ENCODE data around the gene ONECUT3. TPM values are rescaled to one million over a fixed set of nuclear protein-coding genes. Genes with fewer than 3 reads are reported as not detected.
A peak's percentile ranks its signal among the peaks of the same experiment; 100 is the strongest.
"Not testable (repeated sequence)": the region's sequence is repeated elsewhere in the genome, so short reads cannot be mapped to it uniquely, and the experiment has no call there.

ONECUT3 gene
- total and polyA plus RNA-seq, 8 donors = 0.06 to 0.08 (median 0.07) TPM; not detected in 2

- Histone ChIP-seq H3K4me1 (peaks cover 0 to 7% of the 10 kb centered on the region in 2 donors), H3K36me3 (peaks cover 0 to 3% of the 10 kb centered on the region in 2 donors), H3K27me3 (peaks cover 9 to 63% of the 10 kb centered on the region in 2 donors), H3K27ac (no peak overlapping the region), H3K9me3 (peaks cover 0 to 3% of the 10 kb centered on the region in 2 donors), H3K4me3 (no peak overlapping the region)
- no peak for ATAC-seq
- DNase-seq = peak in 2 of 4 donors; percentile 42 to 69
- TF ChIP-seq CTCF (IDR thresholded peaks at IDR 0.05) = no peak
- intact Hi-C loops (cut with DNase I) = no loop called here
Observed at GRCh38 chr19:1794424-1795172, 41.3 kb downstream of the ONECUT3 start.

DNA sequence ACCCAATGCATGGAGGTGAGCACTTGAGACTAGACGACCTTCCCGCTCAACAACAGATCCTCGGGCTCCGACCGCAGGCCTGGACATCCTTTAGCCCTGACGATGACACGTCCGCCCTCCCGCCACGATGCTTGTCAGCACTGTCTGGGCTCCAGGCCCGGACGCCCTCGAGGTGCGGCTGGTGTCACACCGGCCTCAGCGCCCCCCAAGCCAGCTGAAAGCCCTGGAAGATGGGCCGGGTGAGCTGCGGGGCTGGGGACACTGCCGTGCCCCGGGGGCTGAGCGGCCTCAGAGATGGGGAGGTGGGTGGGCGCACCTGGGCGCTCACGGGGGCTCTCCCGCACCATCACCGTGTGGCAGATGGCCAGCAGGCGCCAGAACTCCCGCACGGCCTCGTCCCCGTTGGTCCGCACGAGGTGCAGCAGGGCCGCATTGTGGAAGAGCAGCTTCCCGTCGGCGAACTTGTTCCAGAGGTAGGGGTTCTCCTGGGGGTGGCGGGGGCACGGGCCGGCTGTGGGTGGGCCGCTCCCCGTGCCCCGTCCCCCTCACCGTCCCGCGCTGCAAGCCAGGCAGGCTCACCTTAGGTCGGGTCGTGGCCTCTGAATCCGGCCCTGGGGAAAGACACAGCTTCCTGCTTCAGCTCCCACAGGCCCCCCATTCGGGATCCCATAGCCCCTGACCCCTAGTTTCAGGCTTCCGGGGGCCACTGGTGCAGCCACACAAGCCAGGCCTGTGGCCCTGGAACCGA, 43.3 kb downstream of the ONECUT3 start:
- intact Hi-C loops (cut with DNase I) = no loop called here
- H3K27ac ChIP-seq = no peak overlapping the region
- ATAC-seq = no peak

GRCh38 chr19:1797313-1797712, 44.0 kb downstream of the ONECUT3 start:
- DNase-seq; H3K4me3 ChIP-seq; H3K27ac ChIP-seq; H3K9me3 ChIP-seq; intact Hi-C loops (cut with DNase I); ATAC-seq; H3K4me1 ChIP-seq; H3K36me3 ChIP-seq: not testable (repeated sequence)
- peaks cover 9 to 42% of the 10 kb centered on the region in 2 donors for H3K27me3 ChIP-seq

More for the DNA sequence above, 43.3 kb downstream of the ONECUT3 start:
- peaks cover 0 to 9% of the 10 kb centered on the region in 2 donors for H3K36me3 ChIP-seq
- peak in 1 of 4 donors; percentile 73 for DNase-seq
- no peak overlapping the region for H3K4me3 ChIP-seq
- TF ChIP-seq CTCF (IDR thresholded peaks at IDR 0.05) = no peak
- H3K4me1 ChIP-seq = peaks cover 0 to 5% of the 10 kb centered on the region in 2 donors
- H3K9me3 ChIP-seq = no peaks in the 10 kb centered on the region
- H3K27me3 ChIP-seq = peaks cover 9 to 48% of the 10 kb centered on the region in 2 donors

DNA sequence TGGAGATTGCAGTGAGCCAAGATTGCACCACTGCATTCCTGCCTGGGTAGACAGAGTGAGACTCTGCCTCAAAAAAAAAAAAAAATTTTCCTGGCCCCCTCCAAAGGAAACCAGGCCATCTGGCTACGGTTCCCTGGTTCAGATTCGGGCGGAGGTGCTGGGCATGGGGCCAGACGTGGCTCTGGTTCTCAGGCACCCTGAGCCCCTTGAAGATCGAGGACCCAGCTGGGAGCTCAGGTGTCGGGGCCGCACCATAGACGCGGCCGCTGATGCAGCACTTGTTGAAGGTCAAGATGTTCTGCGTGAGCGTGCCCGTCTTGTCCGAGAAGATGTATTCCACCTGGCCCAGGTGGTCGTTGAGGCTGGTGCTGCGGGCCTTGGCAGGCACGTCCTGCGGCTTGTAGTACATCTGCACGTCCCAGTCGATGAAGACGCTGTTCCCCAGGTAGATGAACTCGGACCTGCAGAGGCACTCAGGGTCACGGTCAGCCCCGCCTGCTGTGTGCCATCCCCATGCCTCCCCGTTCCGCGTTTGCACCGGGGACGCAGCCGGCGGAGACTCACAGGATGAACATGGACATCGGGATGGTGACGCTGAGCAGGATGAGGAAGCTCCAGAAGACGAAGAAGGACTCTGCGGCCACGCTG, 46.5 kb downstream of the ONECUT3 start:
- no peak for TF ChIP-seq CTCF (IDR thresholded peaks at IDR 0.05)
- ATAC-seq (no peak), DNase-seq (no peak)
- peaks cover 0 to 13% of the 10 kb centered on the region in 2 donors for H3K36me3 ChIP-seq
- intact Hi-C loops (cut with DNase I) = no loop called here
- H3K9me3 ChIP-seq = no peaks in the 10 kb centered on the region
- H3K4me1 ChIP-seq = peaks cover 0 to 5% of the 10 kb centered on the region in 2 donors
- no peak overlapping the region for H3K27ac ChIP-seq
- H3K27me3 ChIP-seq = peaks cover 9 to 25% of the 10 kb centered on the region in 2 donors
- H3K4me3 ChIP-seq = no peak overlapping the region

GRCh38 chr19:1804858-1805257, 51.6 kb downstream of the ONECUT3 start:
- H3K27ac ChIP-seq = no peak overlapping the region
- no peak for ATAC-seq
- TF ChIP-seq CTCF (IDR thresholded peaks at IDR 0.05) = no peak
- no peaks in the 10 kb centered on the region for H3K27me3 ChIP-seq
- peaks cover 0 to 10% of the 10 kb centered on the region in 2 donors for H3K36me3 ChIP-seq
- H3K4me1 ChIP-seq = no peaks in the 10 kb centered on the region
- no peak overlapping the region for H3K4me3 ChIP-seq
- no peaks in the 10 kb centered on the region for H3K9me3 ChIP-seq
- no peak for DNase-seq
- intact Hi-C loops (cut with DNase I) = no loop called here

Data from left lung (tissue), 10 donors.